Measurements from ENCODE around the gene TEDC2. TPM values are rescaled to one million over a fixed set of nuclear protein-coding genes. Genes with fewer than 3 reads are reported as not detected.

The TEDC2 gene
- total and polyA plus RNA-seq, 9 of the 15 experiments (the other 6 are each of a cell fraction or from before 2014, with no cell fraction given): 0.75 to 57.0 (median 17.6) TPM

- TF ChIP-seq, protein P1, sequence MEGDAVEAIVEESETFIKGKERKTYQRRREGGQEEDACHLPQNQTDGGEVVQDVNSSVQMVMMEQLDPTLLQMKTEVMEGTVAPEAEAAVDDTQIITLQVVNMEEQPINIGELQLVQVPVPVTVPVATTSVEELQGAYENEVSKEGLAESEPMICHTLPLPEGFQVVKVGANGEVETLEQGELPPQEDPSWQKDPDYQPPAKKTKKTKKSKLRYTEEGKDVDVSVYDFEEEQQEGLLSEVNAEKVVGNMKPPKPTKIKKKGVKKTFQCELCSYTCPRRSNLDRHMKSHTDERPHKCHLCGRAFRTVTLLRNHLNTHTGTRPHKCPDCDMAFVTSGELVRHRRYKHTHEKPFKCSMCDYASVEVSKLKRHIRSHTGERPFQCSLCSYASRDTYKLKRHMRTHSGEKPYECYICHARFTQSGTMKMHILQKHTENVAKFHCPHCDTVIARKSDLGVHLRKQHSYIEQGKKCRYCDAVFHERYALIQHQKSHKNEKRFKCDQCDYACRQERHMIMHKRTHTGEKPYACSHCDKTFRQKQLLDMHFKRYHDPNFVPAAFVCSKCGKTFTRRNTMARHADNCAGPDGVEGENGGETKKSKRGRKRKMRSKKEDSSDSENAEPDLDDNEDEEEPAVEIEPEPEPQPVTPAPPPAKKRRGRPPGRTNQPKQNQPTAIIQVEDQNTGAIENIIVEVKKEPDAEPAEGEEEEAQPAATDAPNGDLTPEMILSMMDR (IDR thresholded peaks at IDR 0.05 in 2 of 3, conservative IDR thresholded peaks at IDR 0.05 in 1 of 3; ENCODE audit: insufficient read depth in 2 of 3, low read depth in 1 of 3, low read length in 3 of 3): peak; percentile 53 to 57 (median 55)
- TF ChIP-seq, protein P2, sequence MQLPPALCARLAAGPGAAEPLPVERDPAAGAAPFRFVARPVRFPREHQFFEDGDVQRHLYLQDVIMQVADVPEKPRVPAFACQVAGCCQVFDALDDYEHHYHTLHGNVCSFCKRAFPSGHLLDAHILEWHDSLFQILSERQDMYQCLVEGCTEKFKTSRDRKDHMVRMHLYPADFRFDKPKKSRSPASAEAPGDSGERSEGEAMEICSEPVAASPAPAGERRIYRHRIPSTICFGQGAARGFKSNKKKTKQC (CRISPR knock-in tag; IDR thresholded peaks at IDR 0.05): peak; percentile 47; the same call in 1 of the 2 replicates
- peak; percentile 53 for TF ChIP-seq POLR2A (conservative IDR thresholded peaks at IDR 0.05)
- TF ChIP-seq YY1 (IDR thresholded peaks at IDR 0.05; ENCODE audit: borderline replicate concordance in 1 of 3, control insufficient read depth in 1 of 3, extremely low read depth in 1 of 3, insufficient read depth in 3 of 3, insufficient read length in 1 of 3, insufficient replicate concordance in 2 of 3, low read depth in 1 of 3, low read length in 2 of 3): peak in 1 of 3 experiments; percentile 25
Observed at GRCh38 chr16:2465653-2466415, 5.9 kb downstream of the TEDC2 start (continued).

Data from K562 (cell line).